Keratinocyte (primary cell): ENCODE data around the gene TBC1D4. TPM values are rescaled to one million over a fixed set of nuclear protein-coding genes. Genes with fewer than 3 reads are reported as not detected.
"Not testable (repeated sequence)": the region's sequence is repeated elsewhere in the genome, so short reads cannot be mapped to it uniquely, and the experiment has no call there.

ENCODE experiments used
- DNase-seq: peaks from one replicate; pipeline ENCODE4 v3.0.0-alpha.2; 2011; ENCODE audit warnings: low read depth, missing footprints, low spot score
- FAIRE-seq: peaks from 2 replicates; lab custom pipeline; 2011; peaks lifted over from hg19 to GRCh38; lab: Jason Lieb, UNC
- H2AFZ ChIP-seq: 2 replicates; pipeline ENCODE4 v1.6.0; 2012; ENCODE audit warnings: low read length, control low read depth, inconsistent platforms; ENCODE audit not compliant: control insufficient read depth
- H3K27ac ChIP-seq: 2 replicates; pipeline ENCODE4 v1.5.1; 2011; ENCODE audit warnings: low read length; ENCODE audit not compliant: control insufficient read depth, insufficient read depth
- H3K27me3 ChIP-seq: 3 replicates; pipeline ENCODE4 v1.6.0; 2011; ENCODE audit warnings: low read length; ENCODE audit not compliant: control insufficient read depth, insufficient read depth; ENCODE audit errors: extremely low read depth
- H3K36me3 ChIP-seq, 2 experiments: 2 replicates in 1 of 2; 3 replicates in 1 of 2; pipeline ENCODE4 v1.5.1; 2011; ENCODE audit warnings: low read length in 2 of 2, mild to moderate bottlenecking in 1 of 2; ENCODE audit not compliant: control insufficient read depth in 2 of 2, insufficient read depth in 2 of 2; ENCODE audit errors: extremely low read depth in 1 of 2
- H3K4me1 ChIP-seq: 3 replicates; pipeline ENCODE4 v1.5.1; 2011; ENCODE audit warnings: low read length; ENCODE audit not compliant: control insufficient read depth, insufficient read depth; ENCODE audit errors: extremely low read depth
- H3K4me2 ChIP-seq: 3 replicates; pipeline ENCODE4 v1.6.0; 2011; ENCODE audit warnings: low read depth, low read length; ENCODE audit not compliant: control insufficient read depth, insufficient read depth; ENCODE audit errors: extremely low read depth
- H3K4me3 ChIP-seq, 3 experiments: fragments of 200-600 bp in 1 of 3; sonication (generic) in 1 of 3; 2 replicates in 2 of 3; 3 replicates in 1 of 3; pipeline ENCODE4 v1.5.1; 2011 to 2016; ENCODE audit warnings: low read length in 3 of 3, mild to moderate bottlenecking in 3 of 3, control low read depth in 2 of 3, inconsistent platforms in 1 of 3, low read depth in 1 of 3, mixed read lengths in 1 of 3, mixed run types in 1 of 3, moderate library complexity in 1 of 3; ENCODE audit not compliant: control insufficient read depth in 2 of 3, insufficient read depth in 2 of 3; ENCODE audit errors: extremely low read depth in 1 of 3
- H3K79me2 ChIP-seq: 2 replicates; pipeline ENCODE4 v1.6.0; 2012; ENCODE audit warnings: low read length; ENCODE audit not compliant: control insufficient read depth, insufficient read depth
- H3K9ac ChIP-seq: 3 replicates; pipeline ENCODE4 v1.6.0; 2011; ENCODE audit warnings: low read length; ENCODE audit not compliant: control insufficient read depth, insufficient read depth; ENCODE audit errors: extremely low read depth
- H3K9me1 ChIP-seq: 3 replicates; pipeline ENCODE4 v1.6.0; 2011; ENCODE audit warnings: low read length; ENCODE audit not compliant: control insufficient read depth, insufficient read depth; ENCODE audit errors: extremely low read depth
- H3K9me3 ChIP-seq: 2 replicates; pipeline ENCODE4 v1.5.1; 2012; ENCODE audit warnings: low read depth, low read length; ENCODE audit not compliant: control insufficient read depth
- H4K20me1 ChIP-seq: 3 replicates; pipeline ENCODE4 v1.6.0; 2011; ENCODE audit warnings: low read length; ENCODE audit not compliant: control insufficient read depth, insufficient read depth; ENCODE audit errors: extremely low read depth
- CTCF ChIP-seq, 3 experiments: IDR thresholded peaks in 1 of 3; conservative IDR thresholded peaks in 1 of 3; optimal IDR thresholded peaks in 1 of 3; 2 replicates in 2 of 3; 3 replicates in 1 of 3; pipeline versions ENCODE3 to v1.5.1; 2011; ENCODE audit warnings: low read length in 3 of 3, mild to moderate bottlenecking in 3 of 3, moderate library complexity in 2 of 3, control low read depth in 1 of 3, inconsistent platforms in 1 of 3; ENCODE audit not compliant: insufficient read depth in 2 of 3; ENCODE audit errors: extremely low read depth in 1 of 3
- EZH2 ChIP-seq: IDR thresholded peaks from one replicate; pipeline ENCODE4 v1.6.1; 2012; ENCODE audit warnings: inconsistent platforms, mild to moderate bottlenecking, low read length, moderate library complexity
- dilution Hi-C: fragments of 300-500 bp; cut with MboI; formaldehyde crosslinking; loops from one replicate; pipeline ENCODE4 v1.7.0; 2020; ENCODE audit warnings: low sequenced_read_pairs; ENCODE audit not compliant: extremely low pct_ligation_motif_present
- polyA plus RNA-seq, 5 experiments: library from polyadenylated mRNA; depleted of rRNA in 3 of 5; stranded (reverse) in 3 of 5; stranded (forward) in 1 of 5; unstranded in 1 of 5; fragments of >200 nt; gene quantifications; 1 replicate in 1 of 5; 2 replicates in 3 of 5; 3 replicates in 1 of 5; pipeline versions ENCODE4 v1.2.1 to v1.2.3, GENCODE V29; 2011 to 2012; ENCODE audit warnings: missing spikeins in 2 of 5, low read depth in 1 of 5, low replicate concordance in 1 of 5

The TBC1D4 gene
- polyA plus RNA-seq, 1 donor (not counting 4 experiments of a cell fraction or from before 2014, with no cell fraction given) = 14.2 TPM

- no peak for FAIRE-seq
Observed at GRCh38 chr13:75279834-75280369, 202.1 kb downstream of the TBC1D4 start.

GRCh38 chr13:75273695-75274094 lies 208.3 kb downstream of the TBC1D4 start:
- H3K27ac ChIP-seq, H3K27me3 ChIP-seq, H3K4me1 ChIP-seq, H4K20me1 ChIP-seq, H3K9me1 ChIP-seq, H2AFZ ChIP-seq, H3K9ac ChIP-seq, H3K9me3 ChIP-seq, H3K79me2 ChIP-seq, DNase-seq, H3K4me2 ChIP-seq, H3K36me3 ChIP-seq, H3K4me3 ChIP-seq, FAIRE-seq, dilution Hi-C loops: not testable (repeated sequence)

More at GRCh38 chr13:75279834-75280369, 202.1 kb downstream of the TBC1D4 start:
- H4K20me1 ChIP-seq = no peaks in the 10 kb centered on the region
- no peaks in the 10 kb centered on the region for H3K36me3 ChIP-seq
- no peak overlapping the region for H3K4me2 ChIP-seq
- no peak for DNase-seq
- H2AFZ ChIP-seq = no peak overlapping the region
- H3K4me3 ChIP-seq = no peak overlapping the region
- no peaks in the 10 kb centered on the region for H3K9me3 ChIP-seq
- H3K27ac ChIP-seq = no peak overlapping the region
- dilution Hi-C loops = no loop called here
- TF ChIP-seq CTCF (optimal IDR thresholded peaks at IDR 0.05 in 1 of 3, IDR thresholded peaks at IDR 0.05 in 1 of 3, conservative IDR thresholded peaks at IDR 0.05 in 1 of 3; ENCODE audit: extremely low read depth in 1 of 3, insufficient read depth in 2 of 3, low read length in 3 of 3) (no peak), EZH2 (no peak)
- no peaks in the 10 kb centered on the region for H3K27me3 ChIP-seq
- no peaks in the 10 kb centered on the region for H3K4me1 ChIP-seq
- no peaks in the 10 kb centered on the region for H3K79me2 ChIP-seq
- no peaks in the 10 kb centered on the region for H3K9me1 ChIP-seq
- no peak overlapping the region for H3K9ac ChIP-seq

- Histone ChIP-seq H3K27me3 (no peaks in the 10 kb centered on the region), H3K4me3 (no peak overlapping the region), H4K20me1 (no peaks in the 10 kb centered on the region), H3K4me1 (no peaks in the 10 kb centered on the region), H3K79me2 (no peaks in the 10 kb centered on the region), H3K9me3 (no peaks in the 10 kb centered on the region), H3K9me1 (no peaks in the 10 kb centered on the region), H3K9ac (no peak overlapping the region), H3K27ac (no peak overlapping the region), H3K36me3 (no peaks in the 10 kb centered on the region), H2AFZ (no peak overlapping the region), H3K4me2 (no peak overlapping the region)
- no peak for TF ChIP-seq EZH2
- TF ChIP-seq CTCF (optimal IDR thresholded peaks at IDR 0.05 in 1 of 3, IDR thresholded peaks at IDR 0.05 in 1 of 3, conservative IDR thresholded peaks at IDR 0.05 in 1 of 3; ENCODE audit: extremely low read depth in 1 of 3, insufficient read depth in 2 of 3, low read length in 3 of 3) = no peak
- DNase-seq (no peak), FAIRE-seq (no peak)
- dilution Hi-C loops = no loop called here
Observed at GRCh38 chr13:75271846-75272245, 210.1 kb downstream of the TBC1D4 start.

- H3K79me2 ChIP-seq, H3K9me1 ChIP-seq, H3K36me3 ChIP-seq, H3K4me1 ChIP-seq, H3K9me3 ChIP-seq, H4K20me1 ChIP-seq, dilution Hi-C loops, H3K27me3 ChIP-seq, DNase-seq, H3K9ac ChIP-seq, H3K4me2 ChIP-seq, FAIRE-seq, H3K4me3 ChIP-seq, H3K27ac ChIP-seq, H2AFZ ChIP-seq: not testable (repeated sequence)
Observed at GRCh38 chr13:75268481-75268880, 213.5 kb downstream of the TBC1D4 start.
